Progenitor cell of endocrine pancreas (in vitro differentiated cells): ENCODE measurements around the gene BCL2L1. TPM values are rescaled to one million over a fixed set of nuclear protein-coding genes. Genes with fewer than 3 reads are reported as not detected.

Experiments used
- DNase-seq: peaks from one replicate; pipeline ENCODE4 v3.0.0; 2021; ENCODE audit warnings: low spot score; ENCODE audit not compliant: unreplicated experiment
- H3K27ac Mint-ChIP-seq: 2 replicates; pipeline ENCODE4 v1.8.0; 2021; ENCODE audit warnings: mild to moderate bottlenecking, moderate library complexity, mixed read lengths
- H3K27me3 Mint-ChIP-seq: 2 replicates; pipeline ENCODE4 v1.8.0; 2021; ENCODE audit warnings: mixed read lengths
- H3K36me3 Mint-ChIP-seq: 2 replicates; pipeline ENCODE4 v1.8.0; 2022; ENCODE audit warnings: mixed read lengths; ENCODE audit not compliant: insufficient read depth
- H3K4me1 Mint-ChIP-seq: 2 replicates; pipeline ENCODE4 v1.8.0; 2021; ENCODE audit warnings: low read depth, mixed read lengths
- H3K4me3 Mint-ChIP-seq: 2 replicates; pipeline ENCODE4 v1.8.0; 2021; ENCODE audit warnings: low read depth, mild to moderate bottlenecking, moderate library complexity, mixed read lengths
- H3K9me3 Mint-ChIP-seq: 2 replicates; pipeline ENCODE4 v1.8.0; 2021; ENCODE audit warnings: low read depth, mixed read lengths
- total RNA-seq: library from RNA; stranded (reverse); gene quantifications from 2 replicates; pipeline ENCODE4 v1.2.1, GENCODE V29; 2021
- TF ChIP-seq, protein P1 (sequence below): fragments of 200-600 bp; sonication (generic); IDR thresholded peaks from one replicate; pipeline ENCODE4 v1.5.0; 2021; ENCODE audit warnings: antibody characterized with exemption, mild to moderate bottlenecking; ENCODE audit not compliant: unreplicated experiment

The BCL2L1 gene
- total RNA-seq, 1 donor from 2014 or later: 130 TPM

DNA sequence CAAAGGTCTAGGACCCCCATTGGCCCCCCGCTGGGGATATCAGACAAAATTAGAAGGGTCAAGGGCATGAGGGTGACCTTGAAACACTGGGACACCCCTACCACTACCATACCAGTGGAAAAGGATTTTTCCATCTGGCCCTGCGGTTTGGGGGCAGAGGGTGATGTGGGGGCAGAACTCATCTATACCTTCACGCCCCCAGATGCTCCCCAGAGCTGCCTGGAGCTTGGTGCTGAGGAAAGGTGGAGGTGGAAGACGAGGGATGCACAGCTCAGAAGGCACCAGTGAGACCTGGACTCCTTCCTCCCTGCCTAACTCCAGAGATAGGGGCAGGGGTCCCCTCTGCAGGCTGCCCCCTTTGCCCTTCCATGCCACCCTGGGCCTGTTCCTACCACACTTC lies 83.9 kb downstream of the BCL2L1 start:
- no peaks in the 10 kb centered on the region for H3K4me1 Mint-ChIP-seq
- H3K27ac Mint-ChIP-seq: no peak overlapping the region
- H3K9me3 Mint-ChIP-seq: no peaks in the 10 kb centered on the region
- H3K36me3 Mint-ChIP-seq: no peaks in the 10 kb centered on the region
- H3K27me3 Mint-ChIP-seq: peaks cover 3% of the 10 kb centered on the region
- no peak for DNase-seq
- TF ChIP-seq, protein P1, sequence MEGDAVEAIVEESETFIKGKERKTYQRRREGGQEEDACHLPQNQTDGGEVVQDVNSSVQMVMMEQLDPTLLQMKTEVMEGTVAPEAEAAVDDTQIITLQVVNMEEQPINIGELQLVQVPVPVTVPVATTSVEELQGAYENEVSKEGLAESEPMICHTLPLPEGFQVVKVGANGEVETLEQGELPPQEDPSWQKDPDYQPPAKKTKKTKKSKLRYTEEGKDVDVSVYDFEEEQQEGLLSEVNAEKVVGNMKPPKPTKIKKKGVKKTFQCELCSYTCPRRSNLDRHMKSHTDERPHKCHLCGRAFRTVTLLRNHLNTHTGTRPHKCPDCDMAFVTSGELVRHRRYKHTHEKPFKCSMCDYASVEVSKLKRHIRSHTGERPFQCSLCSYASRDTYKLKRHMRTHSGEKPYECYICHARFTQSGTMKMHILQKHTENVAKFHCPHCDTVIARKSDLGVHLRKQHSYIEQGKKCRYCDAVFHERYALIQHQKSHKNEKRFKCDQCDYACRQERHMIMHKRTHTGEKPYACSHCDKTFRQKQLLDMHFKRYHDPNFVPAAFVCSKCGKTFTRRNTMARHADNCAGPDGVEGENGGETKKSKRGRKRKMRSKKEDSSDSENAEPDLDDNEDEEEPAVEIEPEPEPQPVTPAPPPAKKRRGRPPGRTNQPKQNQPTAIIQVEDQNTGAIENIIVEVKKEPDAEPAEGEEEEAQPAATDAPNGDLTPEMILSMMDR: no peak
- H3K4me3 Mint-ChIP-seq: no peak overlapping the region

DNA sequence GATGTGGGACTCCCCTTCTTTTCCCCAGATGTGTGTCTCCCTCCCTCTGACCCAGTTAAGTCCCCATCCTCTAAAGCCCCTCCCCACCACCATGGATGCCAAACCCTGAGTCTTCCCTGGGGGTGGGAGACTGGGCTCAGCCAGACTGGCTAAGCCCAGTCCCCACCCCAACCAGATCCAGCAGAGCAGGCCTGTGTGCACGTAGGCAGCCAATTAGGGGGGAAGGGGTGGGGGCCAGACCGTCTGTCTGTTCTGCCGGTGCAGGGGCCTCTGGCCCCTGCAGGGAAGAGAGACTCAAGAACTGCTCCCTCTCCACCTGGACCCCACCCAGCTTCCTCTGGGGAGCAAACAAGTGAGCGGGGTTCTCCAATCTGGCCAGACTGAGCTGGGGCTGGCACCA lies 84.4 kb downstream of the BCL2L1 start:
- H3K9me3 Mint-ChIP-seq: no peaks in the 10 kb centered on the region
- DNase-seq: no peak
- no peaks in the 10 kb centered on the region for H3K36me3 Mint-ChIP-seq
- H3K4me3 Mint-ChIP-seq: no peak overlapping the region
- peaks cover 3% of the 10 kb centered on the region for H3K27me3 Mint-ChIP-seq
- H3K4me1 Mint-ChIP-seq: no peaks in the 10 kb centered on the region
- TF ChIP-seq, protein P1: no peak
- no peak overlapping the region for H3K27ac Mint-ChIP-seq

DNA sequence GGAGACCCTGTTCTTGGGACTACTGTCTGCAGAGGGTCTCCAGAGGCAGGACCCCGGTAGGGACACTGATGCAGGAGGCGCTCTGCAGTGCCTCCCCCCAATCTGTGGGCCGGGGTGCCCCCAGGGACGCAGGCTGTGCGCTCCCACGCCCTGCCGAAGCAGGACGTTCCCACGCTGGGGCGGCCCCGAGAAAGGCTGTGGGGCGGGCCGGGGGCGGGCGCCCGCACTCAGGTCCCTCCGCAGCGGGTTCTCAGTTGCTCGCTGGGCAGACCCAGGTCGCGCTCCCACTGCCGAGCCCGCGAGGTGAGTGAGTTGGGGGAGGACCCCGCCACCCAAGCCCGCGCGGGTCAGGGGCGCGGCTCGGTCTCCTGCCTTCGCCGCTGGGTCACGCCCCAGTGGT lies 85.0 kb downstream of the BCL2L1 start, which contains the start of gene COX4I2:
COX4I2 (plus strand) TSS at position 253 of the 400 bp plus-strand sequence. CDS start 1,106 bp downstream, outside the sequence.
- no peak within 1 kb of the TSS for H3K27ac Mint-ChIP-seq
- peaks cover 3% of the 10 kb centered on the region for H3K27me3 Mint-ChIP-seq
- H3K9me3 Mint-ChIP-seq: no peaks in the 10 kb centered on the region
- no peaks in the 10 kb centered on the region for H3K36me3 Mint-ChIP-seq
- no peaks in the 10 kb centered on the region for H3K4me1 Mint-ChIP-seq
- no peak within 1 kb of the TSS for H3K4me3 Mint-ChIP-seq
- TF ChIP-seq, protein P1: no peak
- DNase-seq: no peak

- Mint-ChIP-seq H3K4me3 (no peak overlapping the region), H3K4me1 (no peaks in the 10 kb centered on the region), H3K36me3 (no peaks in the 10 kb centered on the region), H3K9me3 (no peaks in the 10 kb centered on the region), H3K27me3 (no peaks in the 10 kb centered on the region), H3K27ac (peak overlapping the region; percentile 24)
- TF ChIP-seq, protein P1: no peak
- DNase-seq: no peak
These were observed 89.2 kb downstream of the BCL2L1 start for GRCh38 chr20:31633339-31633914.

- no peak overlapping the region for H3K4me3 Mint-ChIP-seq
- no peaks in the 10 kb centered on the region for H3K4me1 Mint-ChIP-seq
- no peak overlapping the region for H3K27ac Mint-ChIP-seq
- peaks cover 1% of the 10 kb centered on the region for H3K9me3 Mint-ChIP-seq
- H3K27me3 Mint-ChIP-seq: no peaks in the 10 kb centered on the region
- no peak for DNase-seq
- H3K36me3 Mint-ChIP-seq: no peaks in the 10 kb centered on the region
- TF ChIP-seq, protein P1: no peak
These were observed 89.9 kb downstream of the BCL2L1 start for GRCh38 chr20:31632548-31633338.
